ENCODE data around the gene SF3B1. TPM values are rescaled to one million over a fixed set of nuclear protein-coding genes. Genes with fewer than 3 reads are reported as not detected.

SF3B1 gene
- total and polyA plus RNA-seq, 2 of the 13 experiments (the other 11 are each of a cell fraction or from before 2014, with no cell fraction given), result 387 to 750 TPM

DNA sequence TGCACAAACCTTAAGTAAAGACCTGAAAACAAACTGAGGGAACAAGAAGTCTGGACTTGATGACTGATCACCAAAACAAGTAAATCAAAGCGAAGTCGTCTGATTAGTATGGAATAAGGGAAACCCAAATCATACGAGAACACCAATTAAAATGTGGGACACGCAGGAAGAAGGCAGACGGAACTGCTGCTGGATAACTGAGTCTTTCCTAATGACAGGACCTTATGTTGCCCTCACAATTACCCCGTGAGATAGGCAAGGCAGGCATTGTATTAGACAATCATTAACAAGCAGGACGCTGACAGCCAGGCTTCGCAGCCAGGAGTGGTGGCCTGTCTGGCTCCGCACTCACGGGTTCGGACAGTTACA, 17.9 kb upstream of the SF3B1 start:
- FAIRE-seq, result no peak
- Histone ChIP-seq H3K4me3 (replicated peaks in 1 of 3; ENCODE audit: insufficient read depth in 1 of 3, low read depth in 2 of 3, low read length in 3 of 3) (peak overlapping the region; percentile 64 to 96 (median 67)), H3K36me3 (replicated peaks in 1 of 2; ENCODE audit: control insufficient read depth in 1 of 2, insufficient read depth in 2 of 2, low read length in 2 of 2) (no peaks in the 10 kb centered on the region; a peak in 1 of 5 replicates), H3K79me2 (ENCODE audit: insufficient read depth, low read length) (peaks cover 43% of the 10 kb centered on the region), H3K9me3 (ENCODE audit: low read length) (no peaks in the 10 kb centered on the region), H3K9ac (ENCODE audit: insufficient read depth, low read depth, low read length) (peak overlapping the region; percentile 73), H4K20me1 (ENCODE audit: insufficient read depth, low read length) (no peaks in the 10 kb centered on the region; the same call in 1 of the 2 replicates), H3K4me1 (ENCODE audit: insufficient read depth, low read length) (peaks cover 28% of the 10 kb centered on the region), H3K27ac (ENCODE audit: extremely low read length, insufficient read depth, low read length) (peak overlapping the region; percentile 73), H3K27me3 (ENCODE audit: control insufficient read depth in 1 of 2, insufficient read depth in 2 of 2, low read length in 2 of 2) (no peaks in the 10 kb centered on the region; a peak in 1 of 5 replicates), H3K4me2 (ENCODE audit: low read depth, low read length) (peak overlapping the region; percentile 96), H2AFZ (ENCODE audit: low read length) (no peak overlapping the region)
- DNase-seq (ENCODE audit: low spot score), result no peak
- intact Hi-C loops (cut with micrococcal nuclease; ENCODE audit: unreplicated experiment) (loop anchor here (1.0 to 5.0 kb wide), 5 partner anchors 17 to 255 kb away; partner anchors contain the start of genes HSPD1, MARS2, MOB4 and SF3B1), in situ Hi-C loops (cut with HindIII; ENCODE audit: extremely low pct_ligation_motif_present, low pct_unique_long_range_greater_than_20kb) (no loop called here)
- CTCF ChIA-PET (ENCODE audit: low intra/inter-chr PET ratio, low total read pairs), result no interaction called here
- BruUV-seq (replicated peaks), result no TSS peak
- POLR2A ChIA-PET, result interaction anchor here (0.7 to 8.2 kb wide), 24 partner anchors 8 to 294 kb away, joined by 3 to 306 read pairs (median 8); partner anchors contain the start of genes HSPD1, HSPE1, MARS2 and MOB4
- ATAC-seq, result no peak; the same call in 1 of the 3 replicates
- 4% methylated on average over 8 of the region's 11 CpGs for WGBS (ENCODE audit: low lambda C conversion rate)
- TF ChIP-seq, protein P1, sequence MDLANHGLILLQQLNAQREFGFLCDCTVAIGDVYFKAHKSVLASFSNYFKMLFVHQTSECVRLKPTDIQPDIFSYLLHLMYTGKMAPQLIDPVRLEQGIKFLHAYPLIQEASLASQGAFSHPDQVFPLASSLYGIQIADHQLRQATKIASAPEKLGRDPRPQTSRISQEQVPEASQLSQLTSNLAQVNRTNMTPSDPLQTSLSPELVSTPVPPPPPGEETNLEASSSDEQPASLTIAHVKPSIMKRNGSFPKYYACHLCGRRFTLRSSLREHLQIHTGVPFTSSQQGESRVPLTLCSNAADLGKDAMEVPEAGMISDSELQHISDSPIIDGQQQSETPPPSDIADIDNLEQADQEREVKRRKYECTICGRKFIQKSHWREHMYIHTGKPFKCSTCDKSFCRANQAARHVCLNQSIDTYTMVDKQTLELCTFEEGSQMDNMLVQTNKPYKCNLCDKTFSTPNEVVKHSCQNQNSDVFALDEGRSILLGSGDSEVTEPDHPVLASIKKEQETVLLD (CRISPR knock-in tag; IDR thresholded peaks at IDR 0.05; ENCODE audit: low read depth), result 0 out of 2 replicates have a peak, but pooled peaks have one; percentile 37
- 0 out of 2 replicates have a peak, but pooled peaks have one; percentile 17 for TF ChIP-seq DPF2 (CRISPR knock-in tag; IDR thresholded peaks at IDR 0.05; ENCODE audit: borderline replicate concordance, low read depth)
- 0 out of 2 replicates have a peak, but pooled peaks have one; percentile 17 for TF ChIP-seq RAD21 (CRISPR knock-in tag; IDR thresholded peaks at IDR 0.05)
- TF ChIP-seq, protein P2, sequence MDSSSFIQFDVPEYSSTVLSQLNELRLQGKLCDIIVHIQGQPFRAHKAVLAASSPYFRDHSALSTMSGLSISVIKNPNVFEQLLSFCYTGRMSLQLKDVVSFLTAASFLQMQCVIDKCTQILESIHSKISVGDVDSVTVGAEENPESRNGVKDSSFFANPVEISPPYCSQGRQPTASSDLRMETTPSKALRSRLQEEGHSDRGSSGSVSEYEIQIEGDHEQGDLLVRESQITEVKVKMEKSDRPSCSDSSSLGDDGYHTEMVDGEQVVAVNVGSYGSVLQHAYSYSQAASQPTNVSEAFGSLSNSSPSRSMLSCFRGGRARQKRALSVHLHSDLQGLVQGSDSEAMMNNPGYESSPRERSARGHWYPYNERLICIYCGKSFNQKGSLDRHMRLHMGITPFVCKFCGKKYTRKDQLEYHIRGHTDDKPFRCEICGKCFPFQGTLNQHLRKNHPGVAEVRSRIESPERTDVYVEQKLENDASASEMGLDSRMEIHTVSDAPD (CRISPR knock-in tag; IDR thresholded peaks at IDR 0.05), result peak; percentile 79; the same call in 1 of the 2 replicates
- TF ChIP-seq ZNF326 (CRISPR knock-in tag; IDR thresholded peaks at IDR 0.05; ENCODE audit: borderline replicate concordance), result 0 out of 2 replicates have a peak, but pooled peaks have one; percentile 38
- peak; percentile 92; the same call in 1 of the 2 replicates for TF ChIP-seq TGIF2 (CRISPR knock-in tag; IDR thresholded peaks at IDR 0.05)
- TF ChIP-seq, protein P3, sequence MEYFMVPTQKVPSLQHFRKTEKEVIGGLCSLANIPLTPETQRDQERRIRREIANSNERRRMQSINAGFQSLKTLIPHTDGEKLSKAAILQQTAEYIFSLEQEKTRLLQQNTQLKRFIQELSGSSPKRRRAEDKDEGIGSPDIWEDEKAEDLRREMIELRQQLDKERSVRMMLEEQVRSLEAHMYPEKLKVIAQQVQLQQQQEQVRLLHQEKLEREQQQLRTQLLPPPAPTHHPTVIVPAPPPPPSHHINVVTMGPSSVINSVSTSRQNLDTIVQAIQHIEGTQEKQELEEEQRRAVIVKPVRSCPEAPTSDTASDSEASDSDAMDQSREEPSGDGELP (IDR thresholded peaks at IDR 0.05; ENCODE audit: borderline replicate concordance, low read depth), result 0 out of 2 replicates have a peak, but pooled peaks have one; percentile 5
- no peak for TF ChIP-seq NR3C1 (CRISPR knock-in tag; IDR thresholded peaks at IDR 0.05)
- TF ChIP-seq FOXP1 (IDR thresholded peaks at IDR 0.05), result no peak
- 0 out of 2 replicates have a peak, but pooled peaks have one; percentile 5 for TF ChIP-seq FOXP1 (CRISPR knock-in tag; IDR thresholded peaks at IDR 0.05)
- TF ChIP-seq, protein P4, sequence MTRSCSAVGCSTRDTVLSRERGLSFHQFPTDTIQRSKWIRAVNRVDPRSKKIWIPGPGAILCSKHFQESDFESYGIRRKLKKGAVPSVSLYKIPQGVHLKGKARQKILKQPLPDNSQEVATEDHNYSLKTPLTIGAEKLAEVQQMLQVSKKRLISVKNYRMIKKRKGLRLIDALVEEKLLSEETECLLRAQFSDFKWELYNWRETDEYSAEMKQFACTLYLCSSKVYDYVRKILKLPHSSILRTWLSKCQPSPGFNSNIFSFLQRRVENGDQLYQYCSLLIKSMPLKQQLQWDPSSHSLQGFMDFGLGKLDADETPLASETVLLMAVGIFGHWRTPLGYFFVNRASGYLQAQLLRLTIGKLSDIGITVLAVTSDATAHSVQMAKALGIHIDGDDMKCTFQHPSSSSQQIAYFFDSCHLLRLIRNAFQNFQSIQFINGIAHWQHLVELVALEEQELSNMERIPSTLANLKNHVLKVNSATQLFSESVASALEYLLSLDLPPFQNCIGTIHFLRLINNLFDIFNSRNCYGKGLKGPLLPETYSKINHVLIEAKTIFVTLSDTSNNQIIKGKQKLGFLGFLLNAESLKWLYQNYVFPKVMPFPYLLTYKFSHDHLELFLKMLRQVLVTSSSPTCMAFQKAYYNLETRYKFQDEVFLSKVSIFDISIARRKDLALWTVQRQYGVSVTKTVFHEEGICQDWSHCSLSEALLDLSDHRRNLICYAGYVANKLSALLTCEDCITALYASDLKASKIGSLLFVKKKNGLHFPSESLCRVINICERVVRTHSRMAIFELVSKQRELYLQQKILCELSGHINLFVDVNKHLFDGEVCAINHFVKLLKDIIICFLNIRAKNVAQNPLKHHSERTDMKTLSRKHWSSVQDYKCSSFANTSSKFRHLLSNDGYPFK (CRISPR knock-in tag; IDR thresholded peaks at IDR 0.05; ENCODE audit: borderline replicate concordance), result no peak
- TF ChIP-seq, protein P5, sequence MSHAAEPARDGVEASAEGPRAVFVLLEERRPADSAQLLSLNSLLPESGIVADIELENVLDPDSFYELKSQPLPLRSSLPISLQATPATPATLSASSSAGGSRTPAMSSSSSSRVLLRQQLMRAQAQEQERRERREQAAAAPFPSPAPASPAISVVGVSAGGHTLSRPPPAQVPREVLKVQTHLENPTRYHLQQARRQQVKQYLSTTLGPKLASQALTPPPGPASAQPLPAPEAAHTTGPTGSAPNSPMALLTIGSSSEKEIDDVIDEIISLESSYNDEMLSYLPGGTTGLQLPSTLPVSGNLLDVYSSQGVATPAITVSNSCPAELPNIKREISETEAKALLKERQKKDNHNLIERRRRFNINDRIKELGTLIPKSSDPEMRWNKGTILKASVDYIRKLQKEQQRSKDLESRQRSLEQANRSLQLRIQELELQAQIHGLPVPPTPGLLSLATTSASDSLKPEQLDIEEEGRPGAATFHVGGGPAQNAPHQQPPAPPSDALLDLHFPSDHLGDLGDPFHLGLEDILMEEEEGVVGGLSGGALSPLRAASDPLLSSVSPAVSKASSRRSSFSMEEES (CRISPR knock-in tag; IDR thresholded peaks at IDR 0.05), result peak; percentile 46; the same call in 1 of the 2 replicates
- TF ChIP-seq POLR2A (IDR thresholded peaks at IDR 0.05; ENCODE audit: insufficient read depth in 1 of 2, low read depth in 2 of 2, low read length in 2 of 2), result peak; percentile 60 to 70
- TF ChIP-seq, protein P6, sequence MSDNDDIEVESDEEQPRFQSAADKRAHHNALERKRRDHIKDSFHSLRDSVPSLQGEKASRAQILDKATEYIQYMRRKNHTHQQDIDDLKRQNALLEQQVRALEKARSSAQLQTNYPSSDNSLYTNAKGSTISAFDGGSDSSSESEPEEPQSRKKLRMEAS (IDR thresholded peaks at IDR 0.05), result peak; percentile 37; the same call in 1 of the 2 replicates
- TF ChIP-seq GFI1 (CRISPR knock-in tag; IDR thresholded peaks at IDR 0.05; ENCODE audit: borderline replicate concordance), result 0 out of 2 replicates have a peak, but pooled peaks have one; percentile 15
- no peak for TF ChIP-seq STAT5B (CRISPR knock-in tag; IDR thresholded peaks at IDR 0.05)
- peak; percentile 89; the same call in 1 of the 2 replicates for TF ChIP-seq GTF3A (CRISPR knock-in tag; conservative IDR thresholded peaks at IDR 0.05)
